ENCODE measurements around the gene SORCS2. TPM values are rescaled to one million over a fixed set of nuclear protein-coding genes. Genes with fewer than 3 reads are reported as not detected.

The SORCS2 gene
- total and polyA plus RNA-seq, 2 experiments from 2014 or later: 0.38 to 1.4 TPM

DNA sequence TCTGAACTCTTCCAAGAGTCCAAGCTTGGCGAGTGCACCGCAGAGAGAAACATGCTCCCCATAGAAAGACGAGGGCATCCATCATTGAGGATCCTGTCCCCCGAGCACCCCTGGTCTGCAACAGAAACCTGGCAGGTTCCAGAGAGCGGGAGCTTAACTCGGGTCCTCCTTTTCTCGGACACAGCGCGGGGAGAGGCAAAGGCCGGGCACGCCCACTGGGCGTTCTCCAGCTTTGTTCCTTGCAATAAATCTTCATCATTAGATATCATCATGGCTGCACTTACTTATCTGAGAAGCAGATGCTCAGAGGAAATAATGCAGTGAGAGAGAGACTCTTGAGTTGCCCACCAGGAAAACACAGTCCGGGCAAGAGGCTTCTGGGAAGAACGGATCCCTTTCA lies 332.5 kb downstream of the SORCS2 start:
- Histone ChIP-seq H3K9ac (no peak overlapping the region), H3F3A (ENCODE audit: insufficient read depth) (no peaks in the 10 kb centered on the region), H3K4me3 (no peak overlapping the region), H3K27ac (no peak overlapping the region), H3K9me2 (ENCODE audit: insufficient read depth) (no peaks in the 10 kb centered on the region), H4K20me1 (ENCODE audit: insufficient read depth) (no peaks in the 10 kb centered on the region), H3K27me3 (replicated peaks; ENCODE audit: insufficient read depth) (peaks cover 18% of the 10 kb centered on the region), H3K79me2 (ENCODE audit: insufficient read depth) (no peaks in the 10 kb centered on the region), H3K4me1 (ENCODE audit: insufficient read depth) (no peaks in the 10 kb centered on the region), H3K9me3 (ENCODE audit: low read depth) (no peaks in the 10 kb centered on the region), H3K36me3 (ENCODE audit: low read depth) (no peaks in the 10 kb centered on the region), H2AFZ (no peak overlapping the region), H3K4me2 (ENCODE audit: unreplicated experiment) (no peak overlapping the region)
- in situ Hi-C loops (cut with MboI): no loop called here
- TF ChIP-seq EZH2 (IDR thresholded peaks at IDR 0.05; ENCODE audit: insufficient read depth, poor library complexity, severe bottlenecking) (no peak), EZH2phosphoT487 (IDR thresholded peaks at IDR 0.05; ENCODE audit: insufficient read depth, low read depth) (no peak)
- DNase-seq: no peak
- WGBS, 2 experiments (ENCODE audit: low coverage in 1 of 2, low lambda C conversion rate in 2 of 2, missing lambda C conversion rate in 2 of 2): 49 to 62% methylated on average over 14 of the region's 14 CpGs

DNA sequence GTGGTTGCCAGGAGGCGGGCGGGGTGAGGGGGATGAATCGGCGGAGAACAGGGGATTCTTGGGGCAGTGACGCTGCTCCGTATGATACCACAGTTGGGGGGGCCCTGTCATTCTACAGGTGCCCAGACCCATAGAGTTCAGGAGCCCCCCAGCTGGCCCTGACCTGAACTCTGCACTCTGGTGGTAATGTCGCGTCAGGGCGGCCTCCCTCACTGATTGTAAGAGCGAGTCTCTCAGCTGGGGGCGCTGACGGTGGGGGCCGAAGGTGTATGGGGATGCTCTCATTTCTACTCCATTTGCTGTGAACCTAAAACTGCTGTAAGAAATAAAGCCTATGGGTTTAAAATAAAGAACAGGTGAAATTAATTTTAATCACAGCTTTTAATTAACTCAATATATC lies 334.2 kb downstream of the SORCS2 start:
- DNase-seq: no peak
- no peaks in the 10 kb centered on the region for H3K79me2 ChIP-seq (ENCODE audit: insufficient read depth)
- H2AFZ ChIP-seq: no peak overlapping the region
- no peaks in the 10 kb centered on the region for H4K20me1 ChIP-seq (ENCODE audit: insufficient read depth)
- 82 to 88% methylated on average over 12 to 13 of the region's 13 CpGs for WGBS, 2 experiments (ENCODE audit: low coverage in 1 of 2, low lambda C conversion rate in 2 of 2, missing lambda C conversion rate in 2 of 2)
- H3K9me3 ChIP-seq (ENCODE audit: low read depth): no peaks in the 10 kb centered on the region
- H3K36me3 ChIP-seq (ENCODE audit: low read depth): no peaks in the 10 kb centered on the region
- H3K9me2 ChIP-seq (ENCODE audit: insufficient read depth): no peaks in the 10 kb centered on the region
- no peak overlapping the region for H3K27ac ChIP-seq
- no peak for TF ChIP-seq EZH2phosphoT487 (IDR thresholded peaks at IDR 0.05; ENCODE audit: insufficient read depth, low read depth)
- no peak for TF ChIP-seq EZH2 (IDR thresholded peaks at IDR 0.05; ENCODE audit: insufficient read depth, poor library complexity, severe bottlenecking)
- peaks cover 12% of the 10 kb centered on the region for H3K27me3 ChIP-seq (replicated peaks; ENCODE audit: insufficient read depth)
- H3K4me1 ChIP-seq (ENCODE audit: insufficient read depth): no peaks in the 10 kb centered on the region
- H3K4me2 ChIP-seq (ENCODE audit: unreplicated experiment): no peak overlapping the region
- H3K9ac ChIP-seq: no peak overlapping the region
- in situ Hi-C loops (cut with MboI): no loop called here
- H3F3A ChIP-seq (ENCODE audit: insufficient read depth): no peaks in the 10 kb centered on the region
- H3K4me3 ChIP-seq: no peak overlapping the region

DNA sequence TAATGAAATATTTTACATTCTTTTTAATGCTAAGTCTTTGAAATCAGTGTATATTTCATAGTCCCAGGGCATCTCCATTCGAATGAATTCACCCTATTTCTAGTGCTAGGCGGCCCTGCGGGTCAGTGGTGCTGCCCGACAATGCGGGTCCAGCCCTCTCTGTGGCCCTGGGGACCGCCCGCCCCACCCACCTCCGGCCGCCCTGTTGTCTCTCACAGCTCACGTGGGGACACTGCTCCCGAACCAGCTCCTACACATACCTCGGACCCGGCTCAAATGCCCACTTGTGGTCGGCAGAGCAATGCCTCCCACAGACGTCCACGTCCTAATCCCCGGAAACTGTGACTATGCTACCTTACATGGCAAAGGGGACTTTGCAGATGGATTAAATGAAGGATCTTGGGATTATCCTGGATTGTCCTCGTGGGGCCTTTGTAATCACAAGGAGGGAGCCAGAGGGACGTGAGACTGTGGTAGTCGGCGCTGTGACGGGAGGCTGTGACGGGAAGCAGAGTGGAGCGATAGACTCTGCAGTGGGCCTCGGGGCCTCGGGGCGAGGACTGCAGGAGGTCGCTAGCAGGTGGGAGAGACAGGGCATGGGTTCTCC lies 334.7 kb downstream of the SORCS2 start:
- no peak overlapping the region for H3K4me2 ChIP-seq (ENCODE audit: unreplicated experiment)
- no peak overlapping the region for H3K27ac ChIP-seq
- no peaks in the 10 kb centered on the region for H3K4me1 ChIP-seq (ENCODE audit: insufficient read depth)
- no peaks in the 10 kb centered on the region for H4K20me1 ChIP-seq (ENCODE audit: insufficient read depth)
- H3F3A ChIP-seq (ENCODE audit: insufficient read depth): no peaks in the 10 kb centered on the region
- no peaks in the 10 kb centered on the region for H3K36me3 ChIP-seq (ENCODE audit: low read depth)
- no peak overlapping the region for H3K4me3 ChIP-seq
- no peaks in the 10 kb centered on the region for H3K9me2 ChIP-seq (ENCODE audit: insufficient read depth)
- in situ Hi-C loops (cut with MboI): no loop called here
- H3K9ac ChIP-seq: no peak overlapping the region
- TF ChIP-seq EZH2phosphoT487 (IDR thresholded peaks at IDR 0.05; ENCODE audit: insufficient read depth, low read depth) (no peak), EZH2 (IDR thresholded peaks at IDR 0.05; ENCODE audit: insufficient read depth, poor library complexity, severe bottlenecking) (no peak)
- 72% methylated on average over 28 of the region's 28 CpGs for WGBS, 2 experiments (ENCODE audit: low coverage in 1 of 2, low lambda C conversion rate in 2 of 2, missing lambda C conversion rate in 2 of 2)
- no peak overlapping the region for H2AFZ ChIP-seq
- no peak for DNase-seq
- no peaks in the 10 kb centered on the region for H3K9me3 ChIP-seq (ENCODE audit: low read depth)
- H3K79me2 ChIP-seq (ENCODE audit: insufficient read depth): no peaks in the 10 kb centered on the region
- peaks cover 12% of the 10 kb centered on the region for H3K27me3 ChIP-seq (replicated peaks; ENCODE audit: insufficient read depth)

DNA sequence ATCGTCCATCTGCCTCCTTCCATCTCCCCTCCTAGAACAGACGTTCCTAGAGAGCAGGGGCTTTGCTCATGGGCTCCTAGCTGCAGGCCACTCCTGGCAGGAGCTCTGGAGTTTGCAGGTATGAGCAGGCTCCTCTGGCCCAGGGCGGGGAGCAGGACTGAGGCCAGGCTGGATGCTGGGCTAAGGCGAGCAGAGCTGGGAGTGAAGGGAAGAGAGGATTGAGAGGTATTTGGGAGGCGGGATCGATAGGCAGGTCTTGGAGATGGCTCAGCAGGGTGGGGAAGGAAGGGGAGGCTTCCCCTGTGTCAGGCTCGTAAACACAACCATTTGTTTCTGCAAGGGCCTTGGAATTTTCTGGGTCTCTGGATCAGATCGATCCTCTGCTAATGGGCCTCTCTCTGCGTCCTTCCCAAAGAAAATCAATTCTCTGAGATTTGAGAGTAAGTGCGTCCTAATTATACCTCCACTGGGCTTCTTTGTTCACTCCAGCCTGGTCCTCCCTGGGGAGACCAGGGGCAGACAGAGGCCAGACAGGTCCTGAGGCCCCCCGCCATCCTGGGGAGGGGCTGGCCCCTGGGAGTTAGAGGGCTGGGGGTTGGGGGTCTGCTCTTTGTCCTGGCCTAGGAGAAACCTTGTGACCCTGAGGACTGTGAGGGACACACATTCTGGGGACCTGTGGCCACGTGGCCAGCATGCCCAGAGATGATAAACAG lies 337.2 kb downstream of the SORCS2 start:
- 49 to 53% methylated on average over 12 of the region's 12 CpGs for WGBS, 2 experiments (ENCODE audit: low coverage in 1 of 2, low lambda C conversion rate in 2 of 2, missing lambda C conversion rate in 2 of 2)
- DNase-seq: no peak

More for the DNA sequence above, 337.2 kb downstream of the SORCS2 start:
- Histone ChIP-seq H3K4me1 (ENCODE audit: insufficient read depth) (no peaks in the 10 kb centered on the region), H3K9ac (no peak overlapping the region), H3K9me3 (ENCODE audit: low read depth) (no peaks in the 10 kb centered on the region), H2AFZ (no peak overlapping the region), H3K4me3 (no peak overlapping the region), H3K4me2 (ENCODE audit: unreplicated experiment) (no peak overlapping the region), H3K36me3 (ENCODE audit: low read depth) (no peaks in the 10 kb centered on the region), H3K9me2 (ENCODE audit: insufficient read depth) (no peaks in the 10 kb centered on the region), H3F3A (ENCODE audit: insufficient read depth) (no peaks in the 10 kb centered on the region), H3K27me3 (replicated peaks; ENCODE audit: insufficient read depth) (no peaks in the 10 kb centered on the region; the same call in 1 of the 2 replicates), H3K79me2 (ENCODE audit: insufficient read depth) (no peaks in the 10 kb centered on the region), H4K20me1 (ENCODE audit: insufficient read depth) (no peaks in the 10 kb centered on the region), H3K27ac (no peak overlapping the region)
- in situ Hi-C loops (cut with MboI): no loop called here
- TF ChIP-seq EZH2phosphoT487 (IDR thresholded peaks at IDR 0.05; ENCODE audit: insufficient read depth, low read depth) (no peak), EZH2 (IDR thresholded peaks at IDR 0.05; ENCODE audit: insufficient read depth, poor library complexity, severe bottlenecking) (no peak)

Measured in GM23248 (cell line).